MCF 10A (cell line): Measurements from ENCODE around the gene GAS7. TPM values are rescaled to one million over a fixed set of nuclear protein-coding genes. Genes with fewer than 3 reads are reported as not detected.

Experiments
- BruUV-seq: library from RNA; stranded (reverse); fragments of 400-500 nt; replicated peaks from 2 replicates; lab custom pipeline; 2021; lab: Mats Ljungman, UMichigan
- CTCF ChIA-PET: fragments of 300-600 bp; sonication (Branson Sonifier 250); formaldehyde crosslinking; extraction: SDS; loops from one replicate; lab custom pipeline; 2021; ENCODE audit warnings: antibody characterized with exemption, inconsistent platforms; lab: Yijun Ruan, JAX
- POLR2A ChIA-PET: fragments of 300-600, 350-650 bp; sonication (Branson Sonifier 250); formaldehyde crosslinking; extraction: SDS; loops from one replicate; lab custom pipeline; 2020; ENCODE audit warnings: antibody characterized with exemption, inconsistent platforms; lab: Yijun Ruan, JAX
- DNase-seq: peaks from one replicate; pipeline ENCODE4 v3.0.0-alpha.2; 2018; ENCODE audit not compliant: unreplicated experiment
- H3K27ac Mint-ChIP-seq: one replicate; pipeline ENCODE4 v1.8.0; 2022; ENCODE audit warnings: mild to moderate bottlenecking, low read depth, mixed read lengths; ENCODE audit not compliant: unreplicated experiment
- H3K27me3 Mint-ChIP-seq: one replicate; pipeline ENCODE4 v1.8.0; 2022; ENCODE audit warnings: mixed read lengths; ENCODE audit not compliant: insufficient read depth, unreplicated experiment
- H3K36me3 Mint-ChIP-seq: one replicate; pipeline ENCODE4 v1.8.0; 2022; ENCODE audit warnings: mild to moderate bottlenecking, moderate library complexity, mixed read lengths; ENCODE audit not compliant: insufficient read depth, unreplicated experiment
- H3K4me1 Mint-ChIP-seq: one replicate; pipeline ENCODE4 v1.8.0; 2022; ENCODE audit warnings: mixed read lengths; ENCODE audit not compliant: insufficient read depth, unreplicated experiment
- H3K4me3 Mint-ChIP-seq: one replicate; pipeline ENCODE4 v1.8.0; 2022; ENCODE audit warnings: mild to moderate bottlenecking, moderate library complexity, mixed read lengths; ENCODE audit not compliant: unreplicated experiment
- H3K9me3 Mint-ChIP-seq: one replicate; pipeline ENCODE4 v1.8.0; 2022; ENCODE audit warnings: mixed read lengths; ENCODE audit not compliant: unreplicated experiment
- CTCF ChIP-seq: fragments of 200-600 bp; IDR thresholded peaks from one replicate; pipeline ENCODE4 v1.8.0; 2022; ENCODE audit warnings: antibody characterized with exemption, mild to moderate bottlenecking; ENCODE audit not compliant: unreplicated experiment
- intact Hi-C: fragments of 100-400 bp; cut with micrococcal nuclease; formaldehyde crosslinking; loops from 2 replicates; pipeline ENCODE4 v1.14.1; 2022
- total RNA-seq: library from RNA; stranded (reverse); gene quantifications from 2 replicates; pipeline ENCODE4 v1.2.3, GENCODE V29; 2022

The GAS7 gene
- total RNA-seq, 1 experiment from 2014 or later: not detected

GRCh38 chr17:10217916-10218315, 19.5 kb upstream of the GAS7 start:
- intact Hi-C loops: no loop called here
- no peak overlapping the region for H3K4me3 Mint-ChIP-seq
- H3K9me3 Mint-ChIP-seq: peaks cover 17% of the 10 kb centered on the region
- H3K27ac Mint-ChIP-seq: no peak overlapping the region
- no TSS peak for BruUV-seq
- H3K27me3 Mint-ChIP-seq: no peaks in the 10 kb centered on the region
- ChIA-PET POLR2A (no interaction called here), CTCF (interaction anchor here (1.3 kb wide), 1 partner anchor 9 kb away, joined by 4 read pairs; no protein-coding TSS in a partner anchor)
- DNase-seq: no peak
- TF ChIP-seq CTCF: no peak
- no peaks in the 10 kb centered on the region for H3K36me3 Mint-ChIP-seq
- H3K4me1 Mint-ChIP-seq: no peaks in the 10 kb centered on the region

GRCh38 chr17:10216213-10216938, 18.0 kb upstream of the GAS7 start:
- Mint-ChIP-seq H3K9me3 (peaks cover 15% of the 10 kb centered on the region), H3K27me3 (no peaks in the 10 kb centered on the region), H3K27ac (no peak overlapping the region), H3K4me3 (no peak overlapping the region), H3K36me3 (no peaks in the 10 kb centered on the region), H3K4me1 (no peaks in the 10 kb centered on the region)
- BruUV-seq: no TSS peak
- intact Hi-C loops: no loop called here
- POLR2A ChIA-PET: no interaction called here
- no peak for TF ChIP-seq CTCF
- CTCF ChIA-PET: interaction anchor here (0.6 kb wide), 1 partner anchor 291 kb away, joined by 3 read pairs; no protein-coding TSS in a partner anchor
- no peak for DNase-seq

GRCh38 chr17:10215286-10215685, 16.9 kb upstream of the GAS7 start:
- no peaks in the 10 kb centered on the region for H3K36me3 Mint-ChIP-seq
- no peaks in the 10 kb centered on the region for H3K4me1 Mint-ChIP-seq
- peaks cover 15% of the 10 kb centered on the region for H3K9me3 Mint-ChIP-seq
- H3K4me3 Mint-ChIP-seq: no peak overlapping the region
- no peak overlapping the region for H3K27ac Mint-ChIP-seq
- DNase-seq: no peak
- ChIA-PET POLR2A (no interaction called here), CTCF (no interaction called here)
- H3K27me3 Mint-ChIP-seq: no peaks in the 10 kb centered on the region
- no TSS peak for BruUV-seq
- no peak for TF ChIP-seq CTCF
- intact Hi-C loops: no loop called here

- Mint-ChIP-seq H3K27me3 (no peaks in the 10 kb centered on the region), H3K4me1 (no peaks in the 10 kb centered on the region), H3K27ac (no peak overlapping the region), H3K9me3 (no peaks in the 10 kb centered on the region), H3K4me3 (no peak overlapping the region), H3K36me3 (no peaks in the 10 kb centered on the region)
- CTCF ChIA-PET: interaction anchor here (1.3 kb wide), 1 partner anchor 11 kb away, joined by 4 read pairs; no protein-coding TSS in a partner anchor
- TF ChIP-seq CTCF: no peak
- no TSS peak for BruUV-seq
- no peak for DNase-seq
- intact Hi-C loops: no loop called here
- POLR2A ChIA-PET: no interaction called here
These were observed 13.3 kb upstream of the GAS7 start for GRCh38 chr17:10211666-10212065.
